ENCODE data around the gene ORAI2. TPM values are rescaled to one million over a fixed set of nuclear protein-coding genes. Genes with fewer than 3 reads are reported as not detected.

The ORAI2 gene
- total and polyA plus RNA-seq, 4 donors = 22.1 to 61.8 (median 44.2) TPM

- 96% methylated on average over 4 of the region's 5 CpGs for WGBS (ENCODE audit: insufficient coverage)
- no peaks in the 10 kb centered on the region for H3K27me3 ChIP-seq (ENCODE audit: control insufficient read depth, insufficient read depth, low read length)
- no peak for DNase-seq (ENCODE audit: low read depth in 4 of 6, low spot score in 6 of 6)
- H3K27ac ChIP-seq (ENCODE audit: low read depth, low read length) = no peak overlapping the region
- H3K4me3 ChIP-seq (ENCODE audit: low read depth, low read length) = no peak overlapping the region
- no peaks in the 10 kb centered on the region for H3K4me1 ChIP-seq (ENCODE audit: control insufficient read depth, insufficient read depth, low read length)
- peaks cover 83% of the 10 kb centered on the region for H3K36me3 ChIP-seq (ENCODE audit: control insufficient read depth, insufficient read depth, low read length)
- no peaks in the 10 kb centered on the region for H3K9me3 ChIP-seq (ENCODE audit: control insufficient read depth, insufficient read depth, low read length)
Observed at GRCh38 chr7:102410918-102411317, 22.5 kb upstream of the ORAI2 start.

GRCh38 chr7:102412548-102412947, 20.8 kb upstream of the ORAI2 start:
- 57% methylated on average over 4 of the region's 6 CpGs for WGBS (ENCODE audit: insufficient coverage)
- peak in 2 of 6 donors; percentile 56 to 70 for DNase-seq (ENCODE audit: low read depth in 4 of 6, low spot score in 6 of 6)
- Histone ChIP-seq H3K27ac (ENCODE audit: low read depth, low read length) (no peak overlapping the region), H3K27me3 (ENCODE audit: control insufficient read depth, insufficient read depth, low read length) (no peaks in the 10 kb centered on the region), H3K36me3 (ENCODE audit: control insufficient read depth, insufficient read depth, low read length) (peaks cover 84% of the 10 kb centered on the region), H3K4me3 (ENCODE audit: low read depth, low read length) (no peak overlapping the region), H3K9me3 (ENCODE audit: control insufficient read depth, insufficient read depth, low read length) (no peaks in the 10 kb centered on the region), H3K4me1 (ENCODE audit: control insufficient read depth, insufficient read depth, low read length) (no peaks in the 10 kb centered on the region)

DNA sequence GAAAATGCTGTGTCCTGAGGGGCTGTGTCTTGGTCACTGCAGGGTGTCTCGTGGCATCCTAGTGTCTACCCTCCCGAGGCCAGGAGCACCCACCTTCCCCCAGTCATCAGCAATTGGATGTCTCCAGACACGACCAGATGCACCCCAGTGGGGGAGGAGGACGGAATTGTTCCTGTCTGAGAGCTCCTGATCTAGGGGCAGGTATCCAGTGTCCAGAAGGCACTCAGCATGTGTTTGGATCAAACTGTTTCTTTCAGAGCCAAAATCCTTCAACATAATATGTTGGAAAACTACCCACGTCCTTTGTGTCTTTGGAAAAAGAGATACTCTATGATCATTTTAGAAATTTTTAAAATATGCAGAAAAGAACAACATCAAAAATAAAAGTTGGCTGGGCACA, 20.3 kb upstream of the ORAI2 start:
- Histone ChIP-seq H3K36me3 (ENCODE audit: control insufficient read depth, insufficient read depth, low read length) (peaks cover 83% of the 10 kb centered on the region), H3K4me3 (ENCODE audit: low read depth, low read length) (no peak overlapping the region), H3K9me3 (ENCODE audit: control insufficient read depth, insufficient read depth, low read length) (no peaks in the 10 kb centered on the region), H3K4me1 (ENCODE audit: control insufficient read depth, insufficient read depth, low read length) (no peaks in the 10 kb centered on the region), H3K27me3 (ENCODE audit: control insufficient read depth, insufficient read depth, low read length) (no peaks in the 10 kb centered on the region), H3K27ac (ENCODE audit: low read depth, low read length) (no peak overlapping the region)
- WGBS (ENCODE audit: insufficient coverage) = 80% methylated on average over 1 of the region's 5 CpGs
- DNase-seq (ENCODE audit: low read depth in 4 of 6, low spot score in 6 of 6) = peak in 1 of 6 donors; percentile 64

DNA sequence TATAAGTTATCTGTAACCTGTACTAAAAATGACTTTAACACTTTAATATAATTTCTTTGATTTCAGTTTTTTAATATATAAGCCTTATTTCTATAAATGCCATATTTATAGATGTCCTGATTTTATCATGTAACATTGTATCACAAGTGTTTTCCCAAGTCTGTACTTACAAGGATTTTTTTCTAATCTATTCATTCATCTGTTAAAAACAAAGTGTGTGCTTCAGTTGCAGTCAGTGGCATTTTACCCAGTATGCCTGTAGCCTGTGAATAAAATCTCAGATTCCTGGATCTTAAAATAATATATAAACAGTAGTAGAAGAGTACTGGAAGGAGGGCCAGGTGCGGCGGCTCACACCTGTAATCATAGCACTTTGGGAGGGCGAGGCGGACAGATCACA, 19.8 kb upstream of the ORAI2 start:
- DNase-seq (ENCODE audit: low read depth in 4 of 6, low spot score in 6 of 6) = no peak
- Histone ChIP-seq H3K9me3 (ENCODE audit: control insufficient read depth, insufficient read depth, low read length) (no peaks in the 10 kb centered on the region), H3K36me3 (ENCODE audit: control insufficient read depth, insufficient read depth, low read length) (peaks cover 78% of the 10 kb centered on the region), H3K27ac (ENCODE audit: low read depth, low read length) (no peak overlapping the region), H3K4me1 (ENCODE audit: control insufficient read depth, insufficient read depth, low read length) (no peaks in the 10 kb centered on the region), H3K4me3 (ENCODE audit: low read depth, low read length) (no peak overlapping the region), H3K27me3 (ENCODE audit: control insufficient read depth, insufficient read depth, low read length) (no peaks in the 10 kb centered on the region)
- no CpG with 5 or more reads among the region's 4 CpGs for WGBS (ENCODE audit: insufficient coverage)

- no peaks in the 10 kb centered on the region for H3K4me1 ChIP-seq (ENCODE audit: control insufficient read depth, insufficient read depth, low read length)
- H3K36me3 ChIP-seq (ENCODE audit: control insufficient read depth, insufficient read depth, low read length) = peaks cover 78% of the 10 kb centered on the region
- no peak overlapping the region for H3K4me3 ChIP-seq (ENCODE audit: low read depth, low read length)
- H3K9me3 ChIP-seq (ENCODE audit: control insufficient read depth, insufficient read depth, low read length) = no peaks in the 10 kb centered on the region
- H3K27ac ChIP-seq (ENCODE audit: low read depth, low read length) = no peak overlapping the region
- H3K27me3 ChIP-seq (ENCODE audit: control insufficient read depth, insufficient read depth, low read length) = no peaks in the 10 kb centered on the region
- DNase-seq (ENCODE audit: low read depth in 4 of 6, low spot score in 6 of 6) = no peak
- WGBS (ENCODE audit: insufficient coverage) = 90% methylated on average over 12 of the region's 12 CpGs
Observed at GRCh38 chr7:102415685-102416225, 17.6 kb upstream of the ORAI2 start.

DNA sequence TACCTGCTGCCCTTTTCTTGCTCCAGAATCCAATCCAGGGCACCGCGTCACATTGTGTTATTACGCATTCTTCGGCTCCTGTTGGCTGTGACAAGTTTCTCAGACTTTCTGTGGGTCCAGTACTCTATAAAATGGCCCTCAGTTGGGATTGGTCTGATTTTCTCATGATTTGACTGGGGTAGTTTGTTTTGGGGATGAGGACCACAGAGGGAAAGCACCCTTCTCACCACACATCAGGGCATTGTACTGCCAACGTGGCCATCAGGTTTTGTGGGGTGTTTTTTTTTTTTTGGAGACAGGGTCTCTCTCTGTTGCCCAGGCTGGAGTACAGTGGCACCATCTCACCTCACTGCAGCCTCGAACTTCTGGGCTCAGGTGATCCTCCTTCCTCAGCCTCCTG, 17.0 kb upstream of the ORAI2 start:
- 97% methylated on average over 4 of the region's 6 CpGs for WGBS (ENCODE audit: insufficient coverage)
- H3K27ac ChIP-seq (ENCODE audit: low read depth, low read length) = no peak overlapping the region
- no peak for DNase-seq (ENCODE audit: low read depth in 4 of 6, low spot score in 6 of 6)
- H3K36me3 ChIP-seq (ENCODE audit: control insufficient read depth, insufficient read depth, low read length) = peaks cover 78% of the 10 kb centered on the region
- H3K27me3 ChIP-seq (ENCODE audit: control insufficient read depth, insufficient read depth, low read length) = no peaks in the 10 kb centered on the region
- H3K4me1 ChIP-seq (ENCODE audit: control insufficient read depth, insufficient read depth, low read length) = no peaks in the 10 kb centered on the region
- no peaks in the 10 kb centered on the region for H3K9me3 ChIP-seq (ENCODE audit: control insufficient read depth, insufficient read depth, low read length)
- no peak overlapping the region for H3K4me3 ChIP-seq (ENCODE audit: low read depth, low read length)

GRCh38 chr7:102417105-102417504, 16.3 kb upstream of the ORAI2 start:
- Histone ChIP-seq H3K4me3 (ENCODE audit: low read depth, low read length) (no peak overlapping the region), H3K27ac (ENCODE audit: low read depth, low read length) (no peak overlapping the region), H3K9me3 (ENCODE audit: control insufficient read depth, insufficient read depth, low read length) (no peaks in the 10 kb centered on the region), H3K4me1 (ENCODE audit: control insufficient read depth, insufficient read depth, low read length) (no peaks in the 10 kb centered on the region), H3K27me3 (ENCODE audit: control insufficient read depth, insufficient read depth, low read length) (no peaks in the 10 kb centered on the region), H3K36me3 (ENCODE audit: control insufficient read depth, insufficient read depth, low read length) (peaks cover 76% of the 10 kb centered on the region)
- no peak for DNase-seq (ENCODE audit: low read depth in 4 of 6, low spot score in 6 of 6)
- WGBS (ENCODE audit: insufficient coverage) = no CpG with 5 or more reads among the region's 3 CpGs

GRCh38 chr7:102418592-102418991, 14.8 kb upstream of the ORAI2 start:
- no peaks in the 10 kb centered on the region for H3K9me3 ChIP-seq (ENCODE audit: control insufficient read depth, insufficient read depth, low read length)
- no peaks in the 10 kb centered on the region for H3K4me1 ChIP-seq (ENCODE audit: control insufficient read depth, insufficient read depth, low read length)
- peaks cover 79% of the 10 kb centered on the region for H3K36me3 ChIP-seq (ENCODE audit: control insufficient read depth, insufficient read depth, low read length)
- 100% methylated on average over 3 of the region's 5 CpGs for WGBS (ENCODE audit: insufficient coverage)
- H3K27ac ChIP-seq (ENCODE audit: low read depth, low read length) = no peak overlapping the region
- H3K4me3 ChIP-seq (ENCODE audit: low read depth, low read length) = no peak overlapping the region
- no peaks in the 10 kb centered on the region for H3K27me3 ChIP-seq (ENCODE audit: control insufficient read depth, insufficient read depth, low read length)
- DNase-seq (ENCODE audit: low read depth in 4 of 6, low spot score in 6 of 6) = no peak

GRCh38 chr7:102421706-102422240, 11.6 kb upstream of the ORAI2 start:
- WGBS (ENCODE audit: insufficient coverage) = 100% methylated on average over 1 of the region's 10 CpGs
- H3K27ac ChIP-seq (ENCODE audit: low read depth, low read length) = no peak overlapping the region
- peaks cover 11% of the 10 kb centered on the region for H3K4me1 ChIP-seq (ENCODE audit: control insufficient read depth, insufficient read depth, low read length)
- no peaks in the 10 kb centered on the region for H3K9me3 ChIP-seq (ENCODE audit: control insufficient read depth, insufficient read depth, low read length)
- DNase-seq (ENCODE audit: low read depth in 4 of 6, low spot score in 6 of 6) = no peak
- no peak overlapping the region for H3K4me3 ChIP-seq (ENCODE audit: low read depth, low read length)
- H3K36me3 ChIP-seq (ENCODE audit: control insufficient read depth, insufficient read depth, low read length) = peaks cover 86% of the 10 kb centered on the region
- no peaks in the 10 kb centered on the region for H3K27me3 ChIP-seq (ENCODE audit: control insufficient read depth, insufficient read depth, low read length)

DNA sequence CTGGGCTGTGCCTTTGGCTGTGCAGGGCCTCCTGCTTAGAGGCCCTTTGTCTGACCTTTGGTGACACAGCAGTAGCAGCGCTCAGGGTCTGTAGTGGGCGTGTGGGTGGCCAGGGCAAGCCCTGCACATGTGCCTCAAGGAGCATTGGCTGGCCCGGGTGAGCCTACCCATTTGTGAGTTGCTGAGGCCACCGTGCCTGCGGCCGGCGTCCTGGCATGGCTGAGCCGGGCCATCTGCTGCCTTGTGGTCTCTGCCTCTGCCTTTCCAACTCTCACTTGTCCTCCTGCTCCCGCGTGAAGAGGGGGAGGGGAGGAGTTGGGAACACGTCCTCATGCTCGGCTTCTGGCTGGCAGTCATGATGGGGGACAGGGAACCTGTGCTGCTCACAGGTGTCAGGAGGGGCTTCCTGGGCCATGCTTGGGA, 9.2 kb upstream of the ORAI2 start:
- H3K9me3 ChIP-seq (ENCODE audit: control insufficient read depth, insufficient read depth, low read length) = no peaks in the 10 kb centered on the region
- DNase-seq (ENCODE audit: low read depth in 4 of 6, low spot score in 6 of 6) = no peak
- no peak overlapping the region for H3K27ac ChIP-seq (ENCODE audit: low read depth, low read length)
- no peak overlapping the region for H3K4me3 ChIP-seq (ENCODE audit: low read depth, low read length)
- no peaks in the 10 kb centered on the region for H3K27me3 ChIP-seq (ENCODE audit: control insufficient read depth, insufficient read depth, low read length)
- WGBS (ENCODE audit: insufficient coverage) = 60% methylated on average over 10 of the region's 12 CpGs
- H3K4me1 ChIP-seq (ENCODE audit: control insufficient read depth, insufficient read depth, low read length) = peaks cover 11% of the 10 kb centered on the region
- peaks cover 82% of the 10 kb centered on the region for H3K36me3 ChIP-seq (ENCODE audit: control insufficient read depth, insufficient read depth, low read length)
